HG02678 (cell line): ENCODE results near the gene TBL1Y.
"Not testable (repeated sequence)": the region's sequence is repeated elsewhere in the genome, so short reads cannot be mapped to it uniquely, and the experiment has no call there.

Source experiments
- ATAC-seq: cut with Tn5 transposase; IDR thresholded peaks from one replicate; pipeline ENCODE4 v1.9.1; 2021; ENCODE audit warnings: mild to moderate bottlenecking, moderate library complexity; ENCODE audit not compliant: unreplicated experiment

Gene TBL1Y

DNA sequence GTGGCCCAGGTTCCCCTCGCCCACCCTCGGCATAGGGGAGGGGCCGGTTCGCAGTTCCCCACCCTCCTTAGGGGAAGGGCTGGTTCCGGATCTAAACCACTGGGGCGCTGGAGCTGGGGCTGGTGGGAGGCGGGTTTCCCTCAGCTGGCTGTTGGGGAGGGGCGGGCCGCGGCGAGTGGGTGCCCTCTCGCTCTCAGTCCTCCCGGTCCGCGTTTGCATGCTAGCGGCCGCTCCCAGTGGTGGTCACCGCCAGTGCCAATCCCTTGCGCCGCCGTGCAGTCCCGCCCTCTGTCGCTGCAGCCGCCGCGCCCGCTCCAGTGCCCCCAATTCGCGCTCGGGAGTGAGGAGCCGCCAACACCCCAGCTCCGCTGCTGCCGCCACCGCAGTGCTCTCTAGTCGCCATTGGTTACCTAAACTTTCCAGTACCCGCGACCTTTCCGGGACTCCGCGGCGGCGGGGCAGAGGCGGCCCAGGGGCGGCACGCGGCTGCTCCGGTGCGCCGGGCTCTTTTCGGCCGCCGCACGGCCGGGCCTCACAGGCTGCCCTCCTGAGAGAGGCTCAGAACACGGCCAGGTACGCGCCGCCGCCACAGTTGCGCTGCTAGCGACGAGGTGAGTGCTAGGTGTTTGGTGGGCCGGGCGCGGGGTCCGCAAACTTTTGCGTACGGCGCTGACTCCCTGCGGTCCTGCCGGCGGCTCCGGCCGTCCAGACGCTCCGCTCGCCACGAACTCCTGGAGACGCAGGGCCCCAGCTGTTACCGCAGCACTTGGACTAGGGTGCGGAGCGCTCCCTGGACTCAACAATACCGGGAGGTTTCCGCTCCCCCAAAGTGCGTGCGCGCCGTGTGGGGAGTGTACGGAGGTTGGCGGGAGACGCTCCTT lies at the start of gene TBL1Y:
TSS of gene TBL1Y (plus strand) at position 326 of the 881 bp plus-strand sequence. CDS start 114,388 bp downstream, outside the sequence.
- no peak for ATAC-seq

DNA sequence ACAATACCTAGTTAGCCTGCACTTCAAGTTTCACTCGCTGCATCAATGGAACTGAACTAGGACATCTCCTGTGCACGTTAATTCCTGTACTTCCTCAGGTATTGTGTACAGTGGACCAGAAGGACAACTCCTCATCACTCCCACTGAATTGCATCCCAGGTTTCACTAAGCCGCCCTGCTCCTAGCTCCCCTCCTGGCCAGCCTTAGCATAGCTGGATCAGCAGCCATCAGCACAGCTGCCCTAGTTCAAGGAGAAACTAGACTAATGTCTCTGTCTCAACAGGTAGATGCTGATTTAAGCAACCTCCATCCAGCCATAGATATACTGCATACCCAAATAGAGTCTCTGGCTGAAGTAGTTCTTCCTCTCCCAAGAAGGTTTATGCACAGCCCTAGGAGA lies 16.0 kb upstream of the TBL1Y start:
- no peak for ATAC-seq

DNA sequence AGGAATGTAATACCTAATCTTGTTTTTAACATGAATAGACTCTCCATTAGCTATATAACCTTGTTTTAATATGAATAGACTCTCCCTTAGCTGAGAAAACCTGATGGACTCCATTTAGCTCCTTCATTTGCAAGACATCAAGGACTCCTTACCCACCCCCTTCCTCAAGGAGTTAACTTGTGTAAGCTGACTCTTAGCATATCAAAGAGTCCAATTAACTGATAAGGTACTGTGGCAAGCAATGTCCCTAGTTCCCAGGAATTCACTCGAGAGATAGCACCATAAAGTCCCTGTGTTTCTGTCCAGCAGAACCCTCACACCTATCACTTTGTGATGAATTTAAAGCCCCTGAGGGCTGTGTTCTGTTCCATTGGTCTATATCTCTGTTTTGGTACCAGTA lies 15.3 kb upstream of the TBL1Y start:
- no peak for ATAC-seq

DNA sequence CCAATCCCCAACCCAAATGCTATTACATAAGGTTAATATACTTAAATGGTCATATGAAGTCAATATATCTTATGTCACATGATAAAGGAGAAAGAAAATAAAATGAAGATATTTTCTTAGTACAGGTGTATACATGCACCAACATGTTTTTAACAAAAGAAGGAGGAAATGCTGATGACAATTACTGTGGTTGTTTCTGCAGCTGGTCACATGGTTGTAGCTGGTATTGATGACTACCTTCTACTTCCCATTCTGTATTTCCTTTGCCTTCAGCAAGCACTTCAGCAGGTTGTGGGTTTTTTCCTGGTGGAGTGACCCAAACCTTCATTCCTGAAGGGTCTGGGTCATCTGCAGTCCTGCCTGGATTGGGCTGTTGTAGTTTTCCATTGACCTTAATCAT lies 8.4 kb upstream of the TBL1Y start:
- ATAC-seq = not testable (repeated sequence)

DNA sequence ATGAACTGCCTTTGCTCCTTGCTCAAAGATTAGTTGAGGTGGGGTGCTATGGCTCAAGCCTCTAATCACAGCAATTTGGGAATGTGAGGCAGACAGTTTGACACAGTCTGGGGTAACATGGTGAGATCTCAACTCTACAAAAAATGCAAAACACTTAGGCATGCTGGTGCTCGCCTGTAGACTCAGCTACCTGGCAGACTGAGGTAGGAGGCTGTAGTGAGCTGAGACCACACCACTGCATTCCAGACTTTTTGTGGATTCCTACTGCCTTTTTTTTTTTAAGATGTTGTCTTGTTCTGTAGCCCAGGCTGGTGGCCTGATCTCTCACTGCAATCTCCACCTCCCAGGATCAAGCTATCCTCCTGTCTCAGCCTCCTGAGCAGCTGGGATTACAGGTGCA lies 2.9 kb upstream of the TBL1Y start:
- no peak for ATAC-seq

DNA sequence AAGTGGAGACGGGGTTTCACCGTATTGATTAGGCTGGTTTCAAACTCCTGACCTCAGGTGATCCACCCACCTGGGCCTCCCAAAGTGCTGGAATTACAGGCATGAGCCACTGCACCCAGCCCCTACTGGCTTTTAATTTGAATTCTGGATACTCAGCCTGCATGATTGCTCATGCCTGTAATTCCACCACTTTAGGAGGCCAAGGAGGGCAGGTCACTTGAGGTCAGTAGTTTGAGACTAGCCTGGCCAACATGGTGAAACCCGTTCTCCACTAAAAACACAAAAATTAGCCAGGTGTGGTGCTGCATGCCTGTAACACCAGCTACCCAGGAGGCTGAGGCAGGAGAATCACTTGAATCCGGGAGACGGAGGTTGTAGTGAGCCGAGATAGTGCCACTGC lies 2.5 kb upstream of the TBL1Y start:
- ATAC-seq = not testable (repeated sequence)

DNA sequence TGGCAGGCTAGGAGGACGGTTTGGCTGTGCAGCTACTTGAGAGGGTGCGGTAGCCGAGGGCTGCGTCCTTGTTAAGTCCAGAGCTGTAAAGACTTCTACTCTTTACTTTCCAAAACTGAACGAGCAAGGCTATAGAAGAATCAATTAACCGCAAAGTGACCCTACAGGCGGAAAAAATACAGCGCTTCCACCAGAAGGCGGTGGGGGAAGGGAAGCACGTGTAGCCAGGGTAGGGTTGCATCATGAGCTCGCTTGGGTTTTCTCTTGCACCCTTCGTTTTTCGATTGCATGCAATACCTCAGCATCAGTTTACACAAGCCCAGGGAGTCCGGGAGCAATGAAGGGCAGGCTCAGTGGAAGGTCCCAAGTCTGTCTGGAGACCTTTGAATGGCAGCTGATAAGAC lies 1.4 kb upstream of the TBL1Y start:
- no peak for ATAC-seq

DNA sequence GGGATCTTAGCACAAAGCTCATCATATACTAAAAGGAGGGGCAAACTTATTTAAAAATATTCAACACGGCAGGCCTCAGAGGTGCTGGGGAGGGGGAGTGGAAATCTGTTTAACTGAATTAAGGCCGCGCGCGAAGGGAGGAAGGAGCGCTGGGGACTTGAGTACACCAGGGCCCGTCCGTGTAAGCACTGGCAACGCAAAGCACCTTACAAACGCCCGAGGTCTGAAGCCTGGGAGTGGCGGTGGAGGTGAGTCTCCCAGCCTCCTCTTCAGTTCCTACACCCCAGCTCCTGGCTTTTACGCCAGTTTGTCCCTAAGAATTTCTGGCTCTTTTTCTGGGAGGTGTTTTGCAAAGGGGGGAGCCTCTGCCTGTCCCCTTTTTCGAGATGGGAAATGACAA lies 641 bp upstream of the TBL1Y start:
- no peak for ATAC-seq

DNA sequence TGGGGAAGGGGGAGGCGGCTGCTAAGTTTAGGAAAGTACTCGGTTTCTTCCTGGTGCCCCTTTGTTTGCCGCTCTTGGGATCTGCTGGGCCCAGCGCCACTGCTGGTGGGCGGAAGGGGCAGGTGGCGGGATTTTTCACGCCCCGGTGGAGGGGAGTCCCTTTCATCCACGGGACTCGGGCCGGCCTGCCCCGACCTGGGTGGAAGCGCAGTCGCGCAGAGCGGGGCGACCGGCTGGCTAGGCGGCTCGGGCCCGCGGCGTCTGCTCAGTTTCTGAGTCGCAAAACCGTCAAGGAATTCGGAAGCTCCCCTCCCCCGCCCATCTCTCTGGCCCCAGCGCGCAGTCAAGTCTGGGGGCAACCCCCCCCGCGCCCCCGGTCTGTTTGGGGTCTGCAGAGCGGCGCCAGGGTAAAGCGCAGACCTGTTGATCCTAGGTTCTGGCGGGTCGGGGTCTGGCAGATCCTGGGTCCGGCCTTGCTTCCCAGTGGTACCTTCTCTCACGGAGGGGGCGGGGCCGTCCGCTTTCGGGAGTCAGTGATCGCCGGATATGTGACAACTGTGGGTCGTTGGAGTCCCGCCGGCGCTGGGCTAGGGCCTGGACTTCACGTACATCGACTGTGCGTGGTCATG lies 870 bp downstream of the TBL1Y start, which contains the start of gene AMELY:
TSS of gene AMELY (minus strand) at position 500 of the 629 bp plus-strand sequence. CDS start 39,144 bp downstream, outside the sequence.
- no peak for ATAC-seq

DNA sequence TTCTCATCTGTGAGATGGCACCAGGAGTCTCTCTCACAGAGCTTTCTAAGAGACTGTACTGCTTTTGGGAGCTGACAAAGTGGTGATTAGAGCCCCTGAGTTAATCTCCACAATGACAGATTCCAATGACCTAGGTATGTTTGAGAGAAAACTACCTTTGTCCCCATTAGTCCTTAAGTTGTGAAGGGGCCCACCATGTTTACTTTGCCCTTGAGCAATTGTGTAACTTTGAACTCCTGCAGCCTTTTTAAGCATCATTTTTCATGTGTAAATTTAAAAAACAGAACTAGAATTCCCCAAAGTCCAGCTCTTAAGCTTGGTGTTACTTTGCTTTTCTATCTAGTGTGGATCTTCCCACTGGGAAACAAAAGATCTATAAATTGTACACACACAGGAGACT lies 2.9 kb downstream of the TBL1Y start:
- ATAC-seq = no peak

DNA sequence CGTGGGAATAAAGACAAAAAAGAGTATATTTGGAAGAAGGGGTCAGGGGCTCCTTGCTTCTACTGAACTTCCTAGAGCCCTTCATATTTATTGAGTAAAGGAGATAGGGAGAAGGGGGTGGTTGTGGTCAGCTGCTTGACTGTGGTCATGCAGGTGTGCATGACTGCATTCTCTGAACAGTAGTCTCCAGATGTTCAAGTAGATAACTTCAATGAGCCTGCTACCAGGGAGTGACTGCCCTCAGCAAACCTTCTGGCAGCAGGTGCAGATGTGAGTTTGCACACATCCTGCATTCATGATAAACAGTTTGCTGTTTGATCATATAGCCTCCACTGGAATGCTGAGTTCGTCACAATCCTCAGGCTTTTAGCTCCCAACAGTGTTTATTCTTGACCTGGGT lies 10.6 kb downstream of the TBL1Y start:
- ATAC-seq = no peak

DNA sequence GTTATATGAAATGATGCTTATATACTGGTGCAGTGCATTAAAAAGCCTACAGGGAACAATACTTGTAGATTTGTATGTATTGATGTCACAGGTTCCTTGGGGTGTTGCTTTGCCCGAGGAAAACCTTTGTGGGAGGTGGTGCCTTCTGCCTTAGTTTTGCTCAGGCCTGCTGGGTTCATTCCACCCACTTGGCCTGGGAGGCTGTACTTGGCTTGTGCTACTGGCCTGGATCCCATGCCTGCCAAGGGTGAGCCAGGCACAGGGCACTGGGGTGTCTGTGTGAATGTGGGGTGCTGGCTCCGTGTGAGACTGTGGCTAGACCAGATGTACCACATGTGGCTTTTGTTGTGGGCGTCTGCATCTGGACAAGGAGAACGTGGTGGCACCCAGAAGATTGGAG lies 17.8 kb downstream of the TBL1Y start:
- no peak for ATAC-seq

DNA sequence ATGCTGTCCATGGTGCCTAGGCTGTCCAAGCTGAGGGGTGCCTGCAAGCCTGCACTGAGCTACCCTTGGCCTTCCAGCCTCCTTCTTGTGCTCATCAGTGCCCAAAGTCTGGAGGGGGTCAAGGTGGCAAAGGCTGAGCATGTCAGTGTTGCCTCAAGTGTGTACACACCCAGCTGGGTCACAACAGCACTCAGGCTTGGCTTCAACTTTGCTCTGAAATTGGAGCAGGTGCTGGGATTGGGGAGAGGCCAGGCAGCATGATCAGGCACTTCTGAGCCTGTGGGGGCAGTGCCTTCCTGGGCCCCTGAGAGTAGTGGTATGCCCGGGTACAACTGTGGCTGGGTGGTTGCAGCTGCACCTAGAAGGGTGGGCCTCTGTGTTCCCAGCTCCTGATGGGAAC lies 18.7 kb downstream of the TBL1Y start:
- ATAC-seq = no peak

DNA sequence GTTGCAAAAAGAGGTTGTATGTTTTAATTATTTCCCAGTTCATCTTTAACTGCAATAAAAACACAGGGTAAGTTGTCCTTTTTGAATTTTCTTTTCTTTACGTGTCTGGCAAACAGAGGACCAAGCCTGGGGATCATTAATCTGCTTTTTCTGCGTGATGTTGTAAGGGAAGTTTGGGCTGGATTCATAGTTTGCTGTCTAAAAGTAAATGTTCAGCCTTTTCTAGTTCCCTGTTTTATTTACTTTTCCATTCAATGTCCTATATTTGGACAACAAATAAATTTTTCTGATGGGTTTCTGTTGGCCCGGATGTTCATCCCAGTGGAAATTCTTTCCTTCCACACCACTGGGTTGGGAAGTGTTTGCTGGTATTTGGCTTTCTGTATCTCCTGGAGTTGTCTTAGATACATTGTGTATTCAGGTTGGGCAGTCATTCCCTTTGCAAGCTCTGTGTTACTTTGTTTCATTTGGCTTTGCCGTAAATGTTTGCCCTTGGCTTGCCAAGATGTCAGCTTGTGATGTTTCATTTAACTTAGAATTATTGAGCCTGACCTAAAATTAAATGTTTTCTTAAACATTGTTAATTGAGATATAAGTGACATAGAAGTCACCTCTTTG lies 21.4 kb downstream of the TBL1Y start:
- ATAC-seq = no peak

DNA sequence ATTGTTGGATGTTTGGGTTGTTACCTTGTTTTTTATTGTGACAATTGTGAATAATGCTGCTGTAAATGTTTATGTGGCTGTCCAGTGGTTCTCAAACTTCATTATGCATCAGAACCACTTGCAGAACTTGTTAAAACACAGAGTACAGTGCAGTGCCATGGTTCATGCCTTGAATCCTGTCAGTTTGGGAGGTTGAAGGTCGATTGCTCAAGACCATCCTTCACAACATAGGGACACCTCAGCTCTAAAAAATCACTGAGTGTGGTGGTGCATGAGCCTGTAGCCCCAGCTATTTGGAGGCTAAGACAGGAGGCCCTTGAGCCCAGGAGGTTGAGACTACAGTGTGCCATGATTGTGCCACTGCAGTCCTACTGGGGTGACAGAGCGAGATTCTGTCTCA lies 25.0 kb downstream of the TBL1Y start:
- ATAC-seq = no peak

DNA sequence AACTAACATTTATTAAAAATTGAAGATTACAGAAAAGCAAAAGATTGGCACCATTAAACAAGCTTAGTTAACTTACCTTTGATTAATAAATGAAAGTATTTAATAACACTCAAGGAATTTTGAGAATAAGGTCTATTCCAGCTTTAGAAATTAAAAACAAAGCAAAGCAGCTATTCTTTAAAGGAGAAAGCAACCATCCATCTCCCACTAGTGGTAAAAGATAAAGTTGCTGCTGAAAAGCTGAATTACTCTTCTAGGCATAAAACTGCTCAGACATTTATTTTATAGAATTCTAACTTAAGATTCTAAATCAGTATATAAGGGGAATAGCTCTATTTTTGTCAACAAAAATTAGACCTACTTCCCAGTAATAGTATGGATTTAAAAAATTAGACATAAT lies 37.2 kb downstream of the TBL1Y start:
- ATAC-seq = no peak

DNA sequence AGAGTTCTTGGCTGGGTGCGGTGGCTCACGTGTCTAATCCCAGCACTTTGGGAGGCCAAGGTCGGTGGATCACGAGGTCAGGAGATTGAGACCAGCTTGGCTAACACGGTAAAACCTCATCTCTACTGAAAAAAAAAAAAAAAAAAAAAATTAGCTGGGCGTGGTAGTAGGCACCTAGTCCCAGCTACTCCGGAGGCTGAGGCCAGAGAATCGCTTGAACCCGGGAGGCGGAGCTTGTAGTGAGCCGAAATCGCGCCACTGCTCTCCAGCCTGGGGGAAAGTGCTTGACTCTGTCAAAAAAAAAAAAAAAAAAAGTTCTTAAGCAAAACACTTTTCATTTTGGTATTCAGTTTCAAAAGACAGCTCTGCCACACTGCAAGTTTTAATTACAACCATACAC lies 37.9 kb downstream of the TBL1Y start:
- no peak for ATAC-seq

DNA sequence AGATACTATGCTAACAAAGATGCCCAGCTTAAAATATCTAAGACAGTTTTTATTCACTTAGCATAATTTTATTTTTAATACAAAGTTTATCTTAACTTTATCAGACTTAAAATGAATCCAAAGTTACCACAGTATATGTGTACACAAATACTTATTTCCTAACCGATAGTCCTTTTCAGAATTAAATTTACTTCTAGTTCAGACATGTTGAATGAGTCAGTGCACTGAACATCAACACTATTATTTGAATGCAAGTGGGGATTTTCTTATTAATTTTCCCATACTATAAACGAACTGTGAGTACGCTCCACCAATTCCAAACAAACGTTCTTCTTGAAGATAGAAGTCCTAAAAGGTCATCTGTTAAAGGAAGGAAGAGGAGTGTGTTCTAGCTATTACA lies 39.5 kb downstream of the TBL1Y start:
- ATAC-seq = no peak

DNA sequence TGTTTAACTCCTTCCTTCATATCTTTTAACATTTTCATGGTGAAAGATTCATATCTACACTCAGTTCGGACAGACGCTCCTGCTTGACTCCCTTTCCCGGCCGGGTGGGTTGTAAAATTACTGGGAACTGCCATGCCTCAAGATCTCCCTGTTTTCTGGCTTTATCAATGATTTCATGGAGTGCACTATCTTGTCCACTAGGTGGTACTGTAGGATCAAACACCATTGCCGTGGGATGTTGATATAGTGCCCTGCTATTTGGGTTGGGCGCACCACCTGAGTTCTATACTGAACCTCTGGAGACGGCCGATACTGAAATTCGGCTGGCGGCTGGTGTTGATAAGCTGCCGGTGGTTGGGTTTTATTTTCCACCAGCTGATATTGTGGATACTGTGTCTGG lies 54.2 kb downstream of the TBL1Y start:
- ATAC-seq = no peak

DNA sequence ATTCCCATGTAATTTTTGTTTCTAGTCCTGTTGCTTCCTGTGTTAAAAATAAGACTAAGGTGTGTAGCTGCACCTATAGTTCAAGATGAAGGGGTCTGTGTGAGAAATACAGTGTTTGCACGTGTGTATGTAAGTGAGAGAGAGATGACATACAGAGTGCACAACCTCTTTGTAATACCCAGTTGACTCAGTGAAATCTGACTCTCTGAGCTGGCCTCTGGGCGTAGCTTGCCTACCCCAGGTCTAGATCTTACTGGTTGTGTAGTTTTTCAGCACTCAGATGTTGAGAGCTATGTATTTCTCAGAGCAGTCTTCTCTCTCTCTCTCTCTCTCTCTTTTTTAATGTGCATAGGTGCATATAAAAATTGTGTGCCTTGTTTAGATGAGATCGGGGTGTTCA lies 56.0 kb downstream of the TBL1Y start:
- no peak for ATAC-seq

DNA sequence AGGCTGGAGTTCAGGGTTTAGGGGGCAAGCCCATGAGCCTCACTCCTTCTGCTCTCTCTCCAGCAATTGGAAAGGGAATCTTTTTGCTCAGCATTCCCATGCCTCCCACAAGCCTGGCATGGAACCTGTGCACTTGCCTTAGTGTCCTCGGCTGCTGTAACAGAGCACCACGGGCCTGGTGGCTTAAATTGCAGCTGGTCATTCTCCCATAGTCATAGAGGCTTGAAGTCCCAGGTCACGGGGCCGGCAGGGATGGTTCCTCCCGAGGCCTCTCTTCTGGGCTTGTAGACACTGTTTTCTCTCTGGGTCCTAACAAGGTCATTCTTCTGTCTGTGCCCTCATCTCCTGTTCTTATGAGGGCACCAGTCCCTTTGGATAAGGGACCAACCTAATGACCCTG lies 57.2 kb downstream of the TBL1Y start:
- ATAC-seq = no peak

DNA sequence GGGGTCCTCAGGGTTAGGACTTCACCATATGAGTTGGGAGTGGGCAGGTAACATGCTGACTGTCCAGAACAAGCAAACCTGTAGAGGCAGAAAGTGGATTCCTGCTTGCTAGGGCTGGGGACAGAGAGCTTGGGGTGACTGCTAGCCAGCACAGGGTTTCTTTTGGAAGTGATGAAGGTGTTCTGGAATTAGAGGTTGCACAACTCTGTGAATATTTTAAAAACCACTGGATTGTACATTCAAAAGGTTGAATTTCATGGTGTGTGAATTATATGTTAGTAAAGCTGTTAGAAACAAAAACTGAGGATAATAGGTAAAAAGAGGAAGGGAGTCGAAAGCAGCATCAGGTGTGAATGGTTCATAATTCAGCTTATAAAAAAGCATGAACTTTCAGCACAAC lies 57.7 kb downstream of the TBL1Y start:
- no peak for ATAC-seq
